Endothelial cell of umbilical vein (primary cell): Measurements from ENCODE around the gene LRRN4. TPM values are rescaled to one million over a fixed set of nuclear protein-coding genes. Genes with fewer than 3 reads are reported as not detected.
A peak's percentile ranks its signal among the peaks of the same experiment; 100 is the strongest.
"Not testable (repeated sequence)": the region's sequence is repeated elsewhere in the genome, so short reads cannot be mapped to it uniquely, and the experiment has no call there.

Source experiments
- BruUV-seq: library from RNA; stranded (reverse); fragments of 400-500 nt; replicated peaks from 2 replicates; lab custom pipeline; 2021; lab: Mats Ljungman, UMichigan
- CTCF ChIA-PET: fragments of 300-600, 350-600 bp; sonication (Branson Sonifier 250); formaldehyde crosslinking; loops from one replicate; lab custom pipeline; 2021; ENCODE audit warnings: antibody characterized with exemption, inconsistent platforms; lab: Charles Lee
- POLR2A ChIA-PET: fragments of 300-600, 350-600 bp; sonication (Branson Sonifier 250); formaldehyde crosslinking; loops from one replicate; lab custom pipeline; 2021; ENCODE audit warnings: antibody characterized with exemption, inconsistent platforms; lab: Charles Lee
- DNase-seq: peaks from one replicate; pipeline ENCODE4 v3.0.0-alpha.2; 2011; ENCODE audit warnings: low read depth, low spot score
- FAIRE-seq: peaks from 2 replicates; lab custom pipeline; 2011; peaks lifted over from hg19 to GRCh38; lab: Jason Lieb, UNC
- H2AFZ ChIP-seq: 2 replicates; pipeline ENCODE4 v1.6.0; 2012; ENCODE audit warnings: low read depth, low read length, control low read depth, inconsistent platforms
- H3K27ac ChIP-seq: 2 replicates; pipeline ENCODE4 v1.5.1; 2011; ENCODE audit warnings: low read depth, mild to moderate bottlenecking, control low read depth, low read length, moderate library complexity; ENCODE audit not compliant: insufficient read depth
- H3K27me3 ChIP-seq, 2 experiments: 2 replicates each; pipeline versions ENCODE4 v1.6.0 to v1.6.1; 2011; ENCODE audit warnings: low read length in 2 of 2, mixed read lengths in 1 of 2; ENCODE audit not compliant: control insufficient read depth in 2 of 2, insufficient read depth in 2 of 2
- H3K36me3 ChIP-seq, 2 experiments: 2 replicates in 1 of 2; 3 replicates in 1 of 2; pipeline ENCODE4 v1.5.1; 2011; ENCODE audit warnings: low read length in 2 of 2, mild to moderate bottlenecking in 1 of 2, moderate library complexity in 1 of 2; ENCODE audit not compliant: control insufficient read depth in 2 of 2, insufficient read depth in 2 of 2; ENCODE audit errors: extremely low read depth in 1 of 2
- H3K4me1 ChIP-seq: 3 replicates; pipeline ENCODE4 v1.5.1; 2011; ENCODE audit warnings: mild to moderate bottlenecking, low read length; ENCODE audit not compliant: control insufficient read depth, insufficient read depth; ENCODE audit errors: extremely low read depth
- H3K4me2 ChIP-seq: 2 replicates; pipeline ENCODE4 v1.6.1; 2011; ENCODE audit warnings: low read length, control low read depth, mixed read lengths; ENCODE audit not compliant: insufficient read depth
- H3K4me3 ChIP-seq, 3 experiments: fragments of 200-600 bp in 1 of 3; sonication (generic), shearing (Covaris generic) in 1 of 3; replicated peaks in 1 of 3; 2 replicates each; pipeline ENCODE4 v1.5.1; 2011 to 2016; ENCODE audit warnings: control low read depth in 3 of 3, low read length in 3 of 3, mild to moderate bottlenecking in 2 of 3, inconsistent platforms in 1 of 3, low read depth in 1 of 3, moderate library complexity in 1 of 3; ENCODE audit not compliant: insufficient read depth in 1 of 3
- H3K79me2 ChIP-seq: 2 replicates; pipeline ENCODE4 v1.6.0; 2012; ENCODE audit warnings: low read length, inconsistent platforms; ENCODE audit not compliant: control insufficient read depth, insufficient read depth
- H3K9ac ChIP-seq: replicated peaks from 2 replicates; pipeline ENCODE3; 2011; ENCODE audit warnings: low read length, control low read depth; ENCODE audit not compliant: insufficient read depth; ENCODE audit errors: extremely low read depth
- H3K9me1 ChIP-seq: replicated peaks from 3 replicates; pipeline ENCODE4 v1.6.0; 2011; ENCODE audit warnings: mild to moderate bottlenecking, low read length; ENCODE audit not compliant: control insufficient read depth, insufficient read depth; ENCODE audit errors: extremely low read depth
- H3K9me3 ChIP-seq: replicated peaks from 2 replicates; pipeline ENCODE4 v1.5.1; 2012; ENCODE audit warnings: low read length, inconsistent platforms; ENCODE audit not compliant: control insufficient read depth, insufficient read depth
- H4K20me1 ChIP-seq: replicated peaks from 2 replicates; pipeline ENCODE3; 2011; ENCODE audit warnings: mild to moderate bottlenecking, low read length; ENCODE audit not compliant: control insufficient read depth, insufficient read depth; ENCODE audit errors: extremely low read depth
- JUN ChIP-seq: IDR thresholded peaks from 2 replicates; pipeline ENCODE4 v1.6.1; 2011; ENCODE audit warnings: borderline replicate concordance, low read depth; ENCODE audit not compliant: insufficient read length, insufficient read depth
- POLR2A ChIP-seq: IDR thresholded peaks from 2 replicates; pipeline ENCODE4 v1.6.1; 2012; ENCODE audit warnings: low read depth, mild to moderate bottlenecking, control low read depth, low read length
- dilution Hi-C: fragments of 300-500 bp; cut with MboI; formaldehyde crosslinking; loops from one replicate; pipeline ENCODE4 v1.15.0; 2019; ENCODE audit warnings: low sequenced_read_pairs; ENCODE audit not compliant: extremely low pct_ligation_motif_present
- intact Hi-C: fragments of 100-400 bp; cut with micrococcal nuclease; formaldehyde crosslinking; loops from one replicate; pipeline ENCODE4 v1.10.0; 2022
- polyA plus RNA-seq, 4 experiments: library from polyadenylated mRNA; depleted of rRNA in 3 of 4; stranded (reverse) in 3 of 4; unstranded in 1 of 4; fragments of >200 nt; gene quantifications; 2 replicates each; pipeline versions ENCODE4 v1.2.1 to v1.2.3, GENCODE V29; 2011 to 2012; ENCODE audit warnings: missing spikeins in 1 of 4
- total RNA-seq: library from RNA; stranded (reverse); gene quantifications from 2 replicates; pipeline ENCODE4 v1.2.3, GENCODE V29; 2021
- TF ChIP-seq, protein P1 (sequence below): IDR thresholded peaks from 2 replicates; pipeline ENCODE4 v1.6.1; 2011; ENCODE audit not compliant: insufficient read depth, insufficient read length

LRRN4 gene
- total and polyA plus RNA-seq, 2 donors (not counting 3 experiments of a cell fraction or from before 2014, with no cell fraction given), result not detected

DNA sequence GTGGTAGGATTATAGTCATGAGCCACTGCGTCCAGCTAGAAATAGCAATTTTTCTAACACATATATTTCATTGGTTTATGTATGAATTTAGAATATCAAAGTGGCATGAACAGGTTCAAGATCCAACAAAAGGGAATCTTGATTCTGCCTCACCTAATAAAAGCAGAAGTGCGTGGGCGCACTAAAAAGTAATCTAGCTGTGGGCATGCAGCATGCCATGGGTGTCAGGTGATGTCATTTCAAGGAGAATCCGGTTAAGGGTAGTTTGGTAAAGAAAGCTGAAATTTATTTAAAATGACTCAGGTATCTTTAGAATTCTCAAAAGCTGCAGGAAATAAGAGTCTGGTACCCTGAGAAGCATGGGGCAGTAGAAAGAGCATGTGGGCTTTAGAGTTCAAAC is 17.6 kb downstream of the LRRN4 start:
- peaks cover 10 to 14% of the 10 kb centered on the region in 2 experiments for H3K36me3 ChIP-seq
- no peak for FAIRE-seq

GRCh38 chr20:6034134-6034969 is 19.5 kb downstream of the LRRN4 start:
- peaks cover 15% of the 10 kb centered on the region for H3K4me1 ChIP-seq
- POLR2A ChIA-PET, result no interaction called here
- no peaks in the 10 kb centered on the region for H4K20me1 ChIP-seq
- H3K4me2 ChIP-seq, result peak overlapping the region; percentile 31
- CTCF ChIA-PET, result interaction anchor here (0.7 to 1.8 kb wide), 5 partner anchors 10 to 504 kb away, joined by 3 to 4 read pairs (median 4); no protein-coding TSS in a partner anchor
- H3K9me1 ChIP-seq, result no peaks in the 10 kb centered on the region
- peak overlapping the region; percentile 53 for H3K27ac ChIP-seq
- intact Hi-C loops, result no loop called here
- DNase-seq (peak; percentile 82), FAIRE-seq (no peak)
- H3K4me3 ChIP-seq, result no peak overlapping the region
- dilution Hi-C loops, result no loop called here
- no peaks in the 10 kb centered on the region for H3K9me3 ChIP-seq
- no peaks in the 10 kb centered on the region for H3K79me2 ChIP-seq
- H3K36me3 ChIP-seq, result peaks cover 5 to 10% of the 10 kb centered on the region in 2 experiments
- H3K27me3 ChIP-seq, result no peaks in the 10 kb centered on the region
- H3K9ac ChIP-seq, result no peak overlapping the region
- BruUV-seq, result no TSS peak
- H2AFZ ChIP-seq, result no peak overlapping the region
- TF ChIP-seq JUN (peak; percentile 15), POLR2A (no peak)

More for the DNA sequence above, 17.6 kb downstream of the LRRN4 start:
- Histone ChIP-seq H3K9ac (no peak overlapping the region), H3K4me2 (no peak overlapping the region), H4K20me1 (no peaks in the 10 kb centered on the region), H3K27ac (no peak overlapping the region), H2AFZ (no peak overlapping the region), H3K27me3 (no peaks in the 10 kb centered on the region), H3K4me3 (no peak overlapping the region), H3K9me3 (no peaks in the 10 kb centered on the region), H3K4me1 (peaks cover 15% of the 10 kb centered on the region), H3K9me1 (no peaks in the 10 kb centered on the region), H3K79me2 (no peaks in the 10 kb centered on the region)
- CTCF ChIA-PET, result no interaction called here
- DNase-seq, result no peak
- no TSS peak for BruUV-seq
- TF ChIP-seq, protein P1, sequence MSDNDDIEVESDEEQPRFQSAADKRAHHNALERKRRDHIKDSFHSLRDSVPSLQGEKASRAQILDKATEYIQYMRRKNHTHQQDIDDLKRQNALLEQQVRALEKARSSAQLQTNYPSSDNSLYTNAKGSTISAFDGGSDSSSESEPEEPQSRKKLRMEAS, result no peak
- intact Hi-C loops, result no loop called here
- dilution Hi-C loops, result no loop called here
- POLR2A ChIA-PET, result no interaction called here

DNA sequence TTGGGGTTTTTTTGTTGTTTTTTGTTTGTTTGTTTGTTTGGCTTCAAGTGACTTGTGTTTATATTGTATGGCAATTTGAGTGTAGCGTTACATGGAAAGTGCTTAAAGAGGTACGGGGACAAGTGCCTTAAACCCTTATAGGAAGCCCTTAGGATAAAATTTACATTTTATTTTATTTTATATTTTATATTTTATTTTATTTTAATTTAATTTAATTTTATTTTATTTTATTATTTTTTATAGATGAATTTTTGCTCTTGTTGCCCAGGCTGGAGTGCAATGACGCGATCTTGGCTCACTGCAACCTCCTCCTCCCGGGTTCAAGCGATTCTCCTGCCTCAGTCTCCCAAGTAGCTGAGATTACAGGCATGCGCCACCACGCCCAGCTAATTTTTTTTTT is 21.0 kb downstream of the LRRN4 start:
- BruUV-seq, H3K9me1 ChIP-seq, DNase-seq, intact Hi-C loops, H3K4me3 ChIP-seq, POLR2A ChIA-PET, FAIRE-seq, H4K20me1 ChIP-seq, H3K27ac ChIP-seq, dilution Hi-C loops, H3K9ac ChIP-seq, H3K79me2 ChIP-seq, H3K27me3 ChIP-seq, H2AFZ ChIP-seq, H3K36me3 ChIP-seq, H3K9me3 ChIP-seq, H3K4me2 ChIP-seq: not testable (repeated sequence)
- CTCF ChIA-PET, result interaction anchor here (0.7 to 1.6 kb wide), 2 partner anchors 43 to 503 kb away, joined by 3 to 4 read pairs; no protein-coding TSS in a partner anchor
- H3K4me1 ChIP-seq, result peaks cover 15% of the 10 kb centered on the region
